SK-N-SH treated with all-trans-retinoic acid at 6 μM for 48 hours (cell line): Measurements from ENCODE around the gene SH3PXD2A.

Experiments
- ATAC-seq: fragments of 200-7000 bp; cut with Tn5 transposase; 3 replicates; pipeline ENCODE4 v1.9.1; 2020; ENCODE audit warnings: mild to moderate bottlenecking, moderate library complexity
- ARNTL ChIP-seq: fragments of 450-650 bp; formaldehyde crosslinking; IDR thresholded peaks from 2 replicates; pipeline ENCODE4 v1.5.0; 2020; ENCODE audit warnings: low read depth, mild to moderate bottlenecking, moderate library complexity, borderline replicate concordance
- BACH2 ChIP-seq: fragments of 250-450 bp; sonication (Bioruptor Pico); IDR thresholded peaks from 2 replicates; pipeline ENCODE4 v1.9.0; 2021; ENCODE audit warnings: mild to moderate bottlenecking, borderline replicate concordance
- CREB5 ChIP-seq: fragments of 250-450 bp; sonication (Bioruptor Pico); IDR thresholded peaks from 2 replicates; pipeline ENCODE4 v1.5.1; 2020; ENCODE audit warnings: low read depth, mild to moderate bottlenecking, moderate library complexity
- ESRRG ChIP-seq: fragments of 250-450 bp; sonication (Bioruptor Pico); IDR thresholded peaks from 2 replicates; pipeline ENCODE4 v1.6.1; 2021; ENCODE audit warnings: mild to moderate bottlenecking
- GLIS3 ChIP-seq: fragments of 250-450 bp; sonication (Bioruptor Pico); IDR thresholded peaks from 2 replicates; pipeline ENCODE4 v1.5.0; 2020; ENCODE audit warnings: mild to moderate bottlenecking, moderate library complexity
- ISL1 ChIP-seq: fragments of 250-450 bp; sonication (Bioruptor Pico); IDR thresholded peaks from 2 replicates; pipeline ENCODE4 v2.1.2; 2022; ENCODE audit warnings: mild to moderate bottlenecking, moderate library complexity
- OSR1 ChIP-seq: fragments of 250-450 bp; sonication (Bioruptor Pico); IDR thresholded peaks from 2 replicates; pipeline ENCODE4 v1.8.0; 2022; ENCODE audit warnings: moderate library complexity, mild to moderate bottlenecking, inconsistent platforms
- PATZ1 ChIP-seq: fragments of 250-450 bp; sonication (Bioruptor Pico); IDR thresholded peaks from 2 replicates; pipeline ENCODE4 v1.8.0; 2020; ENCODE audit warnings: mild to moderate bottlenecking, moderate library complexity, borderline replicate concordance
- POU6F1 ChIP-seq: fragments of 250-450 bp; sonication (Bioruptor Pico); IDR thresholded peaks from 2 replicates; pipeline ENCODE4 v1.8.0; 2021; ENCODE audit warnings: low read depth, mild to moderate bottlenecking, moderate library complexity, borderline replicate concordance
- PPARA ChIP-seq: fragments of 250-450 bp; sonication (Bioruptor Pico); IDR thresholded peaks from 2 replicates; pipeline ENCODE4 v1.5.0; 2020; ENCODE audit warnings: mild to moderate bottlenecking, borderline replicate concordance
- RARB ChIP-seq: fragments of 250-450 bp; sonication (Bioruptor Pico); IDR thresholded peaks from 2 replicates; pipeline ENCODE4 v1.8.0; 2021; ENCODE audit warnings: mild to moderate bottlenecking, moderate library complexity
- SNAI2 ChIP-seq: fragments of 250-450 bp; sonication (Bioruptor Pico); IDR thresholded peaks from 2 replicates; pipeline ENCODE4 v1.5.0; 2020; ENCODE audit warnings: mild to moderate bottlenecking, moderate library complexity
- TCF4 ChIP-seq: fragments of 250-450 bp; sonication (Bioruptor Pico); IDR thresholded peaks from 2 replicates; pipeline ENCODE4 v1.8.0; 2021; ENCODE audit warnings: mild to moderate bottlenecking, moderate library complexity, borderline replicate concordance
- TOX ChIP-seq: fragments of 250-450 bp; sonication (Bioruptor Pico); IDR thresholded peaks from 2 replicates; pipeline ENCODE4 v1.8.0; 2021; ENCODE audit warnings: mild to moderate bottlenecking, moderate library complexity, borderline replicate concordance
- TSHZ2 ChIP-seq: fragments of 250-450 bp; sonication (Bioruptor Pico); IDR thresholded peaks from 2 replicates; pipeline ENCODE4 v1.5.0; 2020; ENCODE audit warnings: mild to moderate bottlenecking, moderate library complexity
- ZC3H10 ChIP-seq: fragments of 250-450 bp; sonication (Bioruptor Pico); IDR thresholded peaks from 2 replicates; pipeline ENCODE4 v1.5.1; 2021; ENCODE audit warnings: mild to moderate bottlenecking, moderate library complexity
- ZFP3 ChIP-seq: fragments of 250-450 bp; sonication (Bioruptor Pico); IDR thresholded peaks from 2 replicates; pipeline ENCODE4 v1.5.0; 2020; ENCODE audit warnings: mild to moderate bottlenecking, moderate library complexity
- ZFP30 ChIP-seq: fragments of 450-650 bp; formaldehyde crosslinking; IDR thresholded peaks from 2 replicates; pipeline ENCODE4 v1.5.0; 2022; ENCODE audit warnings: mild to moderate bottlenecking, moderate library complexity
- ZNF565 ChIP-seq: fragments of 450-650 bp; formaldehyde crosslinking; conservative IDR thresholded peaks from 2 replicates; pipeline ENCODE4 v1.5.0; 2020; ENCODE audit warnings: low read depth, mild to moderate bottlenecking, moderate library complexity
- ZNF70 ChIP-seq: fragments of 450-650 bp; formaldehyde crosslinking; IDR thresholded peaks from 2 replicates; pipeline ENCODE4 v1.5.0; 2020; ENCODE audit warnings: mild to moderate bottlenecking, moderate library complexity

SH3PXD2A gene

GRCh38 chr10:103722632-103723031 is 132.7 kb downstream of the SH3PXD2A start:
- no peak for ATAC-seq

GRCh38 chr10:103720964-103721335 is 134.4 kb downstream of the SH3PXD2A start:
- TF ChIP-seq POU6F1 (CRISPR knock-in tag) (no peak), GLIS3 (CRISPR knock-in tag) (no peak), OSR1 (CRISPR knock-in tag) (no peak), ZFP30 (CRISPR knock-in tag) (no peak), TSHZ2 (no peak), ZNF565 (CRISPR knock-in tag) (no peak), TOX (CRISPR knock-in tag) (no peak), ARNTL (no peak)
- TF ChIP-seq, all 23 proteins: peak for 0

More at GRCh38 chr10:103722632-103723031, 132.7 kb downstream of the SH3PXD2A start:
- TF ChIP-seq ZFP3 (CRISPR knock-in tag): no peak
- no peak for TF ChIP-seq ESRRG
- no peak for TF ChIP-seq BACH2 (CRISPR knock-in tag)
- no peak for TF ChIP-seq SNAI2 (CRISPR knock-in tag)
- TF ChIP-seq PPARA (CRISPR knock-in tag): no peak
- TF ChIP-seq ZNF70: no peak
- TF ChIP-seq ZC3H10 (CRISPR knock-in tag): no peak
- TF ChIP-seq CREB5 (CRISPR knock-in tag): no peak
- no peak for TF ChIP-seq GLIS3 (CRISPR knock-in tag)
- TF ChIP-seq POU6F1 (CRISPR knock-in tag): no peak
- TF ChIP-seq TCF4: no peak
- no peak for TF ChIP-seq ISL1 (CRISPR knock-in tag)
- TF ChIP-seq ZFP30 (CRISPR knock-in tag): no peak
- no peak for TF ChIP-seq OSR1 (CRISPR knock-in tag)
- TF ChIP-seq RARB (CRISPR knock-in tag): no peak
- no peak for TF ChIP-seq TSHZ2
- TF ChIP-seq PATZ1: no peak
- TF ChIP-seq, all 23 proteins: peak for 0

More at GRCh38 chr10:103720964-103721335, 134.4 kb downstream of the SH3PXD2A start:
- ATAC-seq: no peak
